ENCODE data around the gene PCGF6. TPM values are rescaled to one million over a fixed set of nuclear protein-coding genes. Genes with fewer than 3 reads are reported as not detected.

The PCGF6 gene
- total and polyA plus RNA-seq, 8 donors: 5.6 to 51.0 (median 13.2) TPM; not detected in 1

DNA sequence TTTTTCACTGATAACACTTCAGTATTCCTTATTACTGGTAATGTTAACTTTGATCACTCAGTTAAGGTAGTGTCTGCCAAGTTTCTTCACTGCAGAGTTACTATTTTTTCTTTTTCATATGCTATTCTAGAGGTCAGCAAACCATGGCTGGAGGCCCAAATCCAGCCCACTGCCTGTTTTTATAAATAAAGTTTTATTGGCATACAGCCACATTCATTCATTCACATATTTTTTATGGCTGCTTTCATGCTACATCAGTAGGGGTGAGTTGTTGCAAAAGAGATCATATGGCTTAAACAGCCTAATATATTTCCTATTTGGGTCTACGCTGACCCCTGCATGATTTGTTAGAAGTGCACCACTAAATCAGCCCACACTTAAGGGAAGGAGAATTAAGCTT, 94.3 kb downstream of the PCGF6 start:
- no peak for DNase-seq
- Histone ChIP-seq H3K27me3 (no peaks in the 10 kb centered on the region), H3K36me3 (no peaks in the 10 kb centered on the region), H3K27ac (no peak overlapping the region), H3K9me3 (peaks cover 0 to 11% (median 4%) of the 10 kb centered on the region in 4 donors), H3K4me3 (no peak overlapping the region), H3K4me1 (no peaks in the 10 kb centered on the region)
- 83 to 100% (median 92%) methylated on average over 1 of the region's 1 CpG for WGBS, 5 donors
- TF ChIP-seq EP300 (IDR thresholded peaks at IDR 0.05) (no peak), POLR2A (IDR thresholded peaks at IDR 0.05) (no peak), POLR2AphosphoS5 (IDR thresholded peaks at IDR 0.05) (no peak)
- TF ChIP-seq, protein P1, sequence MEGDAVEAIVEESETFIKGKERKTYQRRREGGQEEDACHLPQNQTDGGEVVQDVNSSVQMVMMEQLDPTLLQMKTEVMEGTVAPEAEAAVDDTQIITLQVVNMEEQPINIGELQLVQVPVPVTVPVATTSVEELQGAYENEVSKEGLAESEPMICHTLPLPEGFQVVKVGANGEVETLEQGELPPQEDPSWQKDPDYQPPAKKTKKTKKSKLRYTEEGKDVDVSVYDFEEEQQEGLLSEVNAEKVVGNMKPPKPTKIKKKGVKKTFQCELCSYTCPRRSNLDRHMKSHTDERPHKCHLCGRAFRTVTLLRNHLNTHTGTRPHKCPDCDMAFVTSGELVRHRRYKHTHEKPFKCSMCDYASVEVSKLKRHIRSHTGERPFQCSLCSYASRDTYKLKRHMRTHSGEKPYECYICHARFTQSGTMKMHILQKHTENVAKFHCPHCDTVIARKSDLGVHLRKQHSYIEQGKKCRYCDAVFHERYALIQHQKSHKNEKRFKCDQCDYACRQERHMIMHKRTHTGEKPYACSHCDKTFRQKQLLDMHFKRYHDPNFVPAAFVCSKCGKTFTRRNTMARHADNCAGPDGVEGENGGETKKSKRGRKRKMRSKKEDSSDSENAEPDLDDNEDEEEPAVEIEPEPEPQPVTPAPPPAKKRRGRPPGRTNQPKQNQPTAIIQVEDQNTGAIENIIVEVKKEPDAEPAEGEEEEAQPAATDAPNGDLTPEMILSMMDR (IDR thresholded peaks at IDR 0.05): no peak
- intact Hi-C loops (cut with DNase I; ENCODE audit: low total_unique reads): no loop called here

DNA sequence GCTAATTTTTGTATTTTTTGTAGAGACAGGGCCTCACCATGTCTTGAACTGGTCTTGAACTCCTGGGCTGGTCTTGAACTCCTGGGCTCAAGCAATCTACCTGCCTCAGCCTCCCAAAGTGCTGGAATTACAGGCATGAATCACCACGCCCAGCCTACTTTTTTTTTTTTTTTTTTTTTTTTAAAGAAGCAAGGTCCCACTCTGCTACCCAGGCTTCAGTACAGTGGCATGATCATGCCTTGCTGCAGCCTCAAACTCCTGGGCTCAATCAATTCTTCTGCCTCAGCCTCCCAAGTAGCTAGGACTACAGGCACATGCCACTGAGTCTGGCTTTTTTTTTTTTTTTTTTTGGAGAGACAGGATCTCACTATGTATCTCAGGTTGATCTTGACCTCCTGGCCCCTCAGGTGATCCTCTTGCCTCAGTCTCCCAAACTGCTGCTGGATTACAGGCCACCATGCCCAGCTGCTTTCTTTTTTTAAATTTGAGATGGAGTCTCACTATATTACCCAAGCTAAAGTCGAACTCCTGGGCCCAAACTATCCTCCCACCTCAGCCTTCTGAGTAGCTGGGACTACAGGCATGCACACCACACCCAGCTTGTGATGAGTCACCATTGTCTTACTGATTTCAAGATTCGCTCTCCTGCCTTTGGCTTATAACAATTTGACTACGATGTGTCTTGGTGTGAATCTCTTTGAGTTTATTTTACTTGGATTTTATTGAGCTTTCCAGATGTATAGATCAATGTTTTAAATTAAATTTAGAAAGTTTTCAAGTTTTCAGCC, 96.2 kb downstream of the PCGF6 start:
- no peak for DNase-seq
- Histone ChIP-seq H3K36me3 (no peaks in the 10 kb centered on the region), H3K27me3 (no peaks in the 10 kb centered on the region), H3K9me3 (peaks cover 0 to 4% (median 1%) of the 10 kb centered on the region in 4 donors), H3K4me3 (no peak overlapping the region), H3K27ac (no peak overlapping the region), H3K4me1 (no peaks in the 10 kb centered on the region)
- WGBS, 5 donors: 56 to 76% (median 62%) methylated on average over 4 of the region's 4 CpGs
- intact Hi-C loops (cut with DNase I; ENCODE audit: low total_unique reads): no loop called here
- TF ChIP-seq POLR2A (IDR thresholded peaks at IDR 0.05) (no peak), EP300 (IDR thresholded peaks at IDR 0.05) (no peak), POLR2AphosphoS5 (IDR thresholded peaks at IDR 0.05) (no peak)
- TF ChIP-seq, protein P1 (IDR thresholded peaks at IDR 0.05): no peak

DNA sequence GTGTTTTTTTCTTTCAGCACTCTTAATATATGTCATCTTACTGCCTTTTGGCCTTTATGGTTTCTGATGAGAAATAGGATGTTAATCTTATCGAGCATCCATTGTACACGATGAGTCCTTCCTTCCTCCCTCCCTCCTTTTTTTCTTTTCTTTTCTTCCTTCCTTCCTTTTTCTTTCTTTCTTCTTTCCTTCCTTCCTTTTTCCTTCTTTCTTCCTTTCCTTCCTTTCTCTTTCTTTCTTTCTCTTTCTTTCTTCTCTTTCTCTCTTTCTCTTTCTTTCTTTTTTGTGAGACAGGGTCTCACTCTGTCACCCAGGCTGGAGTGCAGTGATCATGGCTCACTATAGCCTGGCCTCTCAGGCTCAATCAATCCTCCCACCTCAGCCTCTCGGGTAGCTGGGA, 96.8 kb downstream of the PCGF6 start:
- intact Hi-C loops (cut with DNase I; ENCODE audit: low total_unique reads): no loop called here
- no peak for TF ChIP-seq EP300 (IDR thresholded peaks at IDR 0.05)
- TF ChIP-seq, protein P1 (IDR thresholded peaks at IDR 0.05): no peak
- no peaks in the 10 kb centered on the region for H3K27me3 ChIP-seq
- no peaks in the 10 kb centered on the region for H3K36me3 ChIP-seq
- H3K4me3 ChIP-seq: no peak overlapping the region
- H3K9me3 ChIP-seq: no peaks in the 10 kb centered on the region
- no peak for DNase-seq
- WGBS, 5 donors: 58 to 87% (median 83%) methylated on average over 3 of the region's 3 CpGs
- H3K4me1 ChIP-seq: no peaks in the 10 kb centered on the region
- no peak overlapping the region for H3K27ac ChIP-seq

Small RNA genes within 50 kb of the gene (small RNA-seq; reads per million reads assigned to genes)
- 0 reads per million in 4 donors for gene RNU11-3P

Other genes starting within 250 kb of the PCGF6 start
- 100 to 1,000 TPM in 1 of 5 donors, 10 to 100 TPM in 4; 20.0 to 176 (median 87.5) TPM for gene NT5C2, start 157.9 kb downstream of the PCGF6 start, total RNA-seq
- 10 to 100 TPM; 21.8 to 37.9 (median 33.3) TPM for gene NT5C2, start 157.9 kb downstream of the PCGF6 start, polyA plus RNA-seq
- not detected for gene RPEL1, start 105.3 kb downstream of the PCGF6 start, total RNA-seq
- not detected for gene RPEL1, start 105.3 kb downstream of the PCGF6 start, polyA plus RNA-seq
- gene INA, start 74.0 kb downstream of the PCGF6 start, total RNA-seq: 1 to 10 TPM in 1 of 5 donors, under 1 TPM in 2, not detected in 2; 0.29 to 1.8 (median 0.72) TPM
- gene INA, start 74.0 kb downstream of the PCGF6 start, polyA plus RNA-seq: 1 to 10 TPM in 2 of 3 donors, under 1 TPM in 1; 0.92 to 1.4 (median 1.2) TPM
- gene TAF5, start 16.8 kb upstream of the PCGF6 start, total RNA-seq: 10 to 100 TPM in 1 of 5 donors, 1 to 10 TPM in 3, not detected in 1; 1.3 to 15.6 (median 5.1) TPM
- 1 to 10 TPM in 2 of 3 donors, under 1 TPM in 1; 0.92 to 1.8 (median 1.4) TPM for gene TAF5, start 16.8 kb upstream of the PCGF6 start, polyA plus RNA-seq
- 100 to 1,000 TPM in 4 of 5 donors, 10 to 100 TPM in 1; 26.4 to 550 (median 195) TPM for gene ATP5MK, start 45.3 kb upstream of the PCGF6 start, total RNA-seq
- gene ATP5MK, start 45.3 kb upstream of the PCGF6 start, polyA plus RNA-seq: 1,000 to 10,000 TPM in 2 of 3 donors, 100 to 1,000 TPM in 1; 891 to 1,448 (median 1,292) TPM
- gene PDCD11, start 45.5 kb upstream of the PCGF6 start, total RNA-seq: 10 to 100 TPM in 4 of 5 donors, 1 to 10 TPM in 1; 2.3 to 28.0 (median 17.9) TPM
- 10 to 100 TPM in 2 of 3 donors, 1 to 10 TPM in 1; 9.5 to 11.7 (median 10.5) TPM for gene PDCD11, start 45.5 kb upstream of the PCGF6 start, polyA plus RNA-seq
- gene CALHM2, start 101.2 kb upstream of the PCGF6 start, total RNA-seq: 10 to 100 TPM in 2 of 5 donors, 1 to 10 TPM in 3; 1.8 to 30.1 (median 6.4) TPM
- gene CALHM2, start 101.2 kb upstream of the PCGF6 start, polyA plus RNA-seq: 10 to 100 TPM in 2 of 3 donors, 1 to 10 TPM in 1; 7.4 to 13.3 (median 12.7) TPM
- not detected for gene CALHM1, start 107.8 kb upstream of the PCGF6 start, total RNA-seq
- gene CALHM1, start 107.8 kb upstream of the PCGF6 start, polyA plus RNA-seq: not detected
- not detected for gene CALHM3, start 128.1 kb upstream of the PCGF6 start, total RNA-seq
- gene CALHM3, start 128.1 kb upstream of the PCGF6 start, polyA plus RNA-seq: not detected
- gene NEURL1, start 142.6 kb upstream of the PCGF6 start, total RNA-seq: 100 to 1,000 TPM in 1 of 5 donors, 1 to 10 TPM in 3, under 1 TPM in 1; 0.89 to 136 (median 3.3) TPM
- gene NEURL1, start 142.6 kb upstream of the PCGF6 start, polyA plus RNA-seq: 1 to 10 TPM; 1.2 to 9.5 (median 2.7) TPM